IMR-90 (cell line): Measurements from ENCODE around the gene ZDHHC21. TPM values are rescaled to one million over a fixed set of nuclear protein-coding genes. Genes with fewer than 3 reads are reported as not detected.

Source experiments
- ATAC-seq: fragments of 200-7000 bp; cut with Tn5 transposase; 2 replicates; pipeline ENCODE4 v1.9.1; 2020; ENCODE audit warnings: low read depth, mild to moderate bottlenecking, moderate library complexity
- BruUV-seq: library from RNA; stranded (reverse); fragments of 400-500 nt; replicated peaks from 2 replicates; lab custom pipeline; 2021; lab: Mats Ljungman, UMichigan
- CTCF ChIA-PET: fragments of 300-600 bp; formaldehyde crosslinking; extraction: SDS; loops from one replicate; lab custom pipeline; 2021; ENCODE audit warnings: antibody characterized with exemption; lab: Yijun Ruan, JAX
- POLR2A ChIA-PET: fragments of 300-600 bp; sonication (Branson Sonifier 250); formaldehyde crosslinking; loops from one replicate; lab custom pipeline; 2022; ENCODE audit warnings: antibody characterized with exemption; ENCODE audit not compliant: unreplicated experiment; lab: Charles Lee
- DNase-seq: peaks from one replicate; pipeline ENCODE4 v3.0.0; 2013
- H2AFZ ChIP-seq: replicated peaks from 2 replicates; pipeline ENCODE3; 2013; ENCODE audit warnings: low read length, mild to moderate bottlenecking; ENCODE audit not compliant: poor library complexity
- H2AK5ac ChIP-seq: 2 replicates; pipeline ENCODE4 v1.6.1; 2013; ENCODE audit warnings: low read depth, low read length, inconsistent platforms
- H2AK9ac ChIP-seq: replicated peaks from 2 replicates; pipeline ENCODE3; 2013; ENCODE audit warnings: mild to moderate bottlenecking, low read depth, low read length, moderate library complexity; ENCODE audit not compliant: poor library complexity
- H2BK120ac ChIP-seq: 2 replicates; pipeline ENCODE4 v1.6.1; 2013; ENCODE audit warnings: low read depth, low read length, inconsistent platforms
- H2BK15ac ChIP-seq: 3 replicates; pipeline ENCODE4 v1.6.1; 2013; ENCODE audit warnings: low read depth, low read length, inconsistent platforms
- H2BK20ac ChIP-seq: 2 replicates; pipeline ENCODE4 v1.6.1; 2013; ENCODE audit warnings: low read depth, mild to moderate bottlenecking, inconsistent platforms, low read length, moderate library complexity
- H2BK5ac ChIP-seq: 2 replicates; pipeline ENCODE4 v1.6.1; 2013; ENCODE audit warnings: mild to moderate bottlenecking, low read depth, low read length, inconsistent platforms; ENCODE audit not compliant: poor library complexity, severe bottlenecking
- H3K14ac ChIP-seq: replicated peaks from 2 replicates; pipeline ENCODE4 v1.6.1; 2013; ENCODE audit warnings: low read depth, low read length, inconsistent platforms
- H3K18ac ChIP-seq: 2 replicates; pipeline ENCODE4 v1.6.1; 2013; ENCODE audit warnings: low read depth, low read length, control low read depth
- H3K23ac ChIP-seq: 2 replicates; pipeline ENCODE4 v1.6.1; 2013; ENCODE audit warnings: low read depth, low read length, inconsistent platforms
- H3K27ac ChIP-seq: 2 replicates; pipeline ENCODE4 v1.5.1; 2013; ENCODE audit warnings: mild to moderate bottlenecking, control low read depth, low read length; ENCODE audit not compliant: insufficient read depth
- H3K27me3 ChIP-seq: 2 replicates; pipeline ENCODE4 v1.6.1; 2013; ENCODE audit warnings: low read length; ENCODE audit not compliant: control insufficient read depth, insufficient read depth
- H3K36me3 ChIP-seq: 2 replicates; pipeline ENCODE4 v1.6.1; 2013; ENCODE audit warnings: low read length, mixed read lengths; ENCODE audit not compliant: control insufficient read depth, insufficient read depth
- H3K4ac ChIP-seq: 2 replicates; pipeline ENCODE4 v1.6.1; 2013; ENCODE audit warnings: low read depth, low read length, inconsistent platforms
- H3K4me1 ChIP-seq: 2 replicates; pipeline ENCODE4 v1.6.1; 2013; ENCODE audit warnings: low read length, mixed read lengths; ENCODE audit not compliant: control insufficient read depth, insufficient read depth
- H3K4me2 ChIP-seq: 2 replicates; pipeline ENCODE4 v1.6.1; 2013; ENCODE audit warnings: low read depth, mild to moderate bottlenecking, control low read depth, low read length, moderate library complexity
- H3K4me3 ChIP-seq: 2 replicates; pipeline ENCODE4 v1.5.1; 2013; ENCODE audit warnings: low read depth, mild to moderate bottlenecking, control low read depth, low read length, moderate library complexity; ENCODE audit not compliant: insufficient read depth
- H3K56ac ChIP-seq: 2 replicates; pipeline ENCODE4 v1.6.1; 2013; ENCODE audit warnings: low read length, inconsistent platforms; ENCODE audit not compliant: insufficient read depth; ENCODE audit errors: extremely low read depth
- H3K79me1 ChIP-seq, 2 experiments: 2 replicates each; pipeline ENCODE4 v1.6.1; 2013; ENCODE audit warnings: low read length in 2 of 2, inconsistent platforms in 1 of 2, low read depth in 1 of 2
- H3K9ac ChIP-seq: 2 replicates; pipeline ENCODE4 v1.6.1; 2013; ENCODE audit warnings: low read depth, low read length, control low read depth
- H3K9me1 ChIP-seq: 2 replicates; pipeline ENCODE4 v1.6.1; 2013; ENCODE audit warnings: low read length, inconsistent platforms; ENCODE audit not compliant: insufficient read depth
- H3K9me3 ChIP-seq: 2 replicates; pipeline ENCODE4 v1.6.1; 2013; ENCODE audit warnings: low read length; ENCODE audit not compliant: control insufficient read depth, insufficient read depth
- H4K20me1 ChIP-seq: 2 replicates; pipeline ENCODE4 v1.6.1; 2013; ENCODE audit warnings: low read length, inconsistent platforms; ENCODE audit not compliant: insufficient read depth
- H4K5ac ChIP-seq: 2 replicates; pipeline ENCODE4 v1.6.1; 2013; ENCODE audit warnings: mild to moderate bottlenecking, low read depth, low read length, control low read depth
- H4K8ac ChIP-seq, 2 experiments: 2 replicates each; pipeline ENCODE4 v1.6.1; 2013; ENCODE audit warnings: low read depth in 2 of 2, low read length in 2 of 2, control low read depth in 1 of 2, inconsistent platforms in 1 of 2
- H4K91ac ChIP-seq: 2 replicates; pipeline ENCODE4 v1.6.1; 2013; ENCODE audit warnings: low read depth, low read length, inconsistent platforms; ENCODE audit not compliant: insufficient read depth
- BHLHE40 ChIP-seq: fragments of 150-350 bp; IDR thresholded peaks from 2 replicates; pipeline ENCODE4 v1.6.1; 2016; ENCODE audit warnings: mild to moderate bottlenecking, low read depth, low read length
- ELK1 ChIP-seq: fragments of 150-350 bp; IDR thresholded peaks from 2 replicates; pipeline ENCODE4 v1.6.1; 2016; ENCODE audit warnings: low read depth, mild to moderate bottlenecking, low read length, moderate library complexity, borderline replicate concordance
- MAZ ChIP-seq: IDR thresholded peaks from 2 replicates; pipeline ENCODE4 v1.6.1; 2012; ENCODE audit warnings: low read depth, mild to moderate bottlenecking, low read length, improper control_type of control experiment, moderate library complexity, borderline replicate concordance
- RAD21 ChIP-seq: IDR thresholded peaks from 2 replicates; pipeline ENCODE4 v1.6.1; 2012; ENCODE audit warnings: low read length, improper control_type of control experiment
- RFX5 ChIP-seq: IDR thresholded peaks from 2 replicates; pipeline ENCODE4 v1.8.0; 2012; ENCODE audit warnings: low read depth, mild to moderate bottlenecking, low read length, moderate library complexity
- SMC3 ChIP-seq: fragments of 150-350 bp; IDR thresholded peaks from 2 replicates; pipeline ENCODE4 v1.6.1; 2016; ENCODE audit warnings: low read depth, mild to moderate bottlenecking, antibody characterized with exemption, low read length, moderate library complexity
- USF2 ChIP-seq: fragments of 150-350 bp; IDR thresholded peaks from 2 replicates; pipeline ENCODE4 v1.6.1; 2017; ENCODE audit warnings: mild to moderate bottlenecking, antibody characterized with exemption, low read length, low read depth
- WGBS, 2 experiments: methylation state at CpG; one replicate each; pipeline versions ENCODE4 v1.1.5 to v1.1.7; 2013; ENCODE audit warnings: missing lambda C conversion rate in 2 of 2; ENCODE audit not compliant: insufficient read length in 1 of 2; ENCODE audit errors: extremely low coverage in 2 of 2; 5-methylcytosine and 5-hydroxymethylcytosine counted together
- dilution Hi-C: fragments of 300-500 bp; cut with HindIII; formaldehyde crosslinking; loops from one replicate; pipeline ENCODE4 v1.14.3; 2018; ENCODE audit warnings: low sequenced_read_pairs; ENCODE audit not compliant: unreplicated experiment
- in situ Hi-C: fragments of 300-500 bp; cut with MboI; formaldehyde crosslinking; loops from 3 replicates; pipeline ENCODE4 v1.14.3; 2019; ENCODE audit warnings: low sequenced_read_pairs, inconsistent platforms, mixed read lengths
- intact Hi-C: fragments of 100-400 bp; cut with micrococcal nuclease; formaldehyde crosslinking; loops from 2 replicates; pipeline ENCODE4 v1.10.0; 2022
- polyA plus RNA-seq, 3 experiments: library from polyadenylated mRNA; depleted of rRNA; stranded (reverse); fragments of >200 nt; gene quantifications; 2 replicates each; pipeline ENCODE4 v1.2.3, GENCODE V29; 2012; ENCODE audit warnings: low replicate concordance in 1 of 3
- total RNA-seq: library from RNA; depleted of rRNA; stranded (reverse); fragments of >200 nt; gene quantifications from 2 replicates; pipeline ENCODE4 v1.2.3, GENCODE V29; 2012

The ZDHHC21 gene
- total and polyA plus RNA-seq, 2 of the 4 experiments (the other 2 are of a cell fraction): 2.8 to 4.5 TPM

- no peak overlapping the region for H3K14ac ChIP-seq
- dilution Hi-C loops: no loop called here
- BruUV-seq: no TSS peak
Observed at GRCh38 chr9:14741369-14741768, 48.1 kb upstream of the ZDHHC21 start.

More at GRCh38 chr9:14741369-14741768, 48.1 kb upstream of the ZDHHC21 start:
- Histone ChIP-seq H2AK9ac (no peak overlapping the region), H4K20me1 (no peaks in the 10 kb centered on the region), H4K5ac (no peak overlapping the region), H2AK5ac (no peak overlapping the region), H2BK5ac (no peak overlapping the region), H3K23ac (no peak overlapping the region), H2AFZ (no peak overlapping the region), H4K91ac (no peak overlapping the region), H2BK120ac (no peak overlapping the region), H3K4ac (no peak overlapping the region), H2BK20ac (no peak overlapping the region), H3K4me1 (no peaks in the 10 kb centered on the region), H3K36me3 (no peaks in the 10 kb centered on the region), H3K9me3 (no peaks in the 10 kb centered on the region), H4K8ac (no peak overlapping the region), H3K9ac (no peak overlapping the region), H3K9me1 (no peaks in the 10 kb centered on the region), H3K27ac (no peak overlapping the region), H3K4me2 (no peak overlapping the region), H3K79me1 (no peaks in the 10 kb centered on the region), H3K4me3 (no peak overlapping the region), H2BK15ac (no peak overlapping the region), H3K18ac (no peak overlapping the region), H3K27me3 (no peaks in the 10 kb centered on the region), H3K56ac (no peak overlapping the region)
- ATAC-seq (no peak), DNase-seq (no peak)
- 0% methylated on average over 1 of the region's 3 CpGs; no CpG with 5 or more reads in 1 of the 2 experiments for WGBS, 2 experiments
- intact Hi-C loops (no loop called here), in situ Hi-C loops (no loop called here)
- CTCF ChIA-PET: no interaction called here
- POLR2A ChIA-PET: no interaction called here
- TF ChIP-seq SMC3 (no peak), ELK1 (no peak), BHLHE40 (no peak), RAD21 (no peak), USF2 (no peak), MAZ (no peak), RFX5 (no peak)
